Ascending aorta (tissue), 2 donors: ENCODE results near the gene CTAG1B. TPM values are rescaled to one million over a fixed set of nuclear protein-coding genes. Genes with fewer than 3 reads are reported as not detected.
A peak's percentile ranks its signal among the peaks of the same experiment; 100 is the strongest.

Experiments used
- DNase-seq, 2 donors: peaks; one replicate each; pipeline ENCODE4 v3.0.0-alpha.2; 2019; ENCODE audit warnings: low spot score in 2 of 2
- H3K27ac ChIP-seq, 2 donors: fragments of 200-600 bp; sonication (generic); one replicate each; pipeline ENCODE4 v1.5.1; 2016 to 2017; ENCODE audit warnings: mild to moderate bottlenecking in 1 of 2
- H3K27me3 ChIP-seq: fragments of 200-600 bp; sonication (generic); one replicate; pipeline ENCODE4 v1.5.1; 2017
- H3K36me3 ChIP-seq, 2 donors: fragments of 200-600 bp; sonication (generic); one replicate each; pipeline ENCODE4 v1.5.1; 2016
- H3K4me1 ChIP-seq, 2 donors: fragments of 200-600 bp; sonication (generic); one replicate each; pipeline ENCODE4 v1.5.1; 2016 to 2017; ENCODE audit warnings: mild to moderate bottlenecking in 1 of 2
- H3K4me3 ChIP-seq, 2 donors: fragments of 200-600 bp; sonication (generic); one replicate each; pipeline ENCODE4 v1.5.1; 2016 to 2017; ENCODE audit warnings: mild to moderate bottlenecking in 1 of 2
- H3K9me3 ChIP-seq, 2 donors: fragments of 200-600 bp; sonication (generic); one replicate each; pipeline ENCODE4 v1.5.1; 2016
- intact Hi-C: fragments of 100-400 bp; cut with DNase I; formaldehyde crosslinking; loops from one replicate; pipeline ENCODE4 v1.15.1; 2023
- total RNA-seq: library from RNA; depleted of rRNA; stranded (reverse); fragments of >200 nt; gene quantifications from one replicate; pipeline ENCODE4 v1.1.0, GENCODE V29; 2016
- TF ChIP-seq, protein P1 (sequence below), 3 experiments: fragments of 200-600 bp in 2 of 3; fragments of 450-650 bp in 1 of 3; sonication (generic) in 2 of 3; IDR thresholded peaks; one replicate each; pipeline ENCODE4 v1.5.1; 2016 to 2019; ENCODE audit warnings: antibody characterized with exemption in 3 of 3, mild to moderate bottlenecking in 1 of 3, moderate library complexity in 1 of 3

Gene CTAG1B
- total RNA-seq, 1 donor from 2014 or later, result not detected

DNA sequence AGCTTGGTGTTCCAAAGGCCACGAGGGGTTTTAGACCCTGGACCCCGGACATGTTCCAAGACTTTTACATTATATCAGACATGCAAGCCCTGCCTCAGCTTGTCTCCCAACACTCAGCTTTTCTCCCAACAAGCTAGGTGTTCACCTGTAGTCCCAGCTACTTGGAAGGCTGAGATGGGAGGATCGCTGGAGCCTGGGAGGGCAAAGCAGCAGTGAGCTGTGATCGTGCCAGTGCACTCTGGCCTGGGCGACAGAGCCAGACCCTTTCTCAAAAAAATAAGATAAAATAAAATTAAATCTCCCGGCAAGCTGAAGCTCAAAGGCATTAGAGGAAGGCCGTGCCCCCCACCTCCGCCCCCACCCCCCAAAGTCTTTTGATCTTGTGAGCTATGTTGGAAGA, 20.4 kb downstream of the CTAG1B start:
- DNase-seq, result peak in 1 of 2 donors; percentile 24
- TF ChIP-seq, protein P1, sequence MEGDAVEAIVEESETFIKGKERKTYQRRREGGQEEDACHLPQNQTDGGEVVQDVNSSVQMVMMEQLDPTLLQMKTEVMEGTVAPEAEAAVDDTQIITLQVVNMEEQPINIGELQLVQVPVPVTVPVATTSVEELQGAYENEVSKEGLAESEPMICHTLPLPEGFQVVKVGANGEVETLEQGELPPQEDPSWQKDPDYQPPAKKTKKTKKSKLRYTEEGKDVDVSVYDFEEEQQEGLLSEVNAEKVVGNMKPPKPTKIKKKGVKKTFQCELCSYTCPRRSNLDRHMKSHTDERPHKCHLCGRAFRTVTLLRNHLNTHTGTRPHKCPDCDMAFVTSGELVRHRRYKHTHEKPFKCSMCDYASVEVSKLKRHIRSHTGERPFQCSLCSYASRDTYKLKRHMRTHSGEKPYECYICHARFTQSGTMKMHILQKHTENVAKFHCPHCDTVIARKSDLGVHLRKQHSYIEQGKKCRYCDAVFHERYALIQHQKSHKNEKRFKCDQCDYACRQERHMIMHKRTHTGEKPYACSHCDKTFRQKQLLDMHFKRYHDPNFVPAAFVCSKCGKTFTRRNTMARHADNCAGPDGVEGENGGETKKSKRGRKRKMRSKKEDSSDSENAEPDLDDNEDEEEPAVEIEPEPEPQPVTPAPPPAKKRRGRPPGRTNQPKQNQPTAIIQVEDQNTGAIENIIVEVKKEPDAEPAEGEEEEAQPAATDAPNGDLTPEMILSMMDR (IDR thresholded peaks at IDR 0.05), result no peak
- intact Hi-C loops, result no loop called here

DNA sequence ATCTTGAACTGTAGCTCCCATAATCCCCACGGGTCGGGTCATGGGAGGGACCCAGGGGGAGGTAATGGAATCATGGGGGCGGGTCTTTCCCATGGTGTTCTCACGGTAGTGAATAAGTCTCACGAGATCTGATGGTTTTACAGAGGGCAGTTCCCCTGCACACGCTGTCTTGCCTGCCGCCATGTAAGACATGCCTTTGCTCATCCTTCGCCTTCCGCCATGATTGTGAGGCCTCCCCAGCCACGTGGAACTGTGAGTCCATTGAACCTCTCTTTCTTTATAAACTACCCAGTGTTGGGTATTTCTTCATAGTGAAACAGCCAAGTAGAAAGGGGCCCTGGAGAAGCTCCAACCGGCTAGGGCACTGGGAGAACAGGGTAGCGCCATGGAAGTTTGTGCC, 21.9 kb downstream of the CTAG1B start:
- H3K9me3 ChIP-seq, result no peaks in the 10 kb centered on the region
- no peaks in the 10 kb centered on the region for H3K4me1 ChIP-seq
- peak in 1 of 2 donors; percentile 31 for DNase-seq

More for the DNA sequence above, 20.4 kb downstream of the CTAG1B start:
- Histone ChIP-seq H3K27ac (no peak overlapping the region), H3K36me3 (no peaks in the 10 kb centered on the region), H3K27me3 (no peaks in the 10 kb centered on the region), H3K4me1 (no peaks in the 10 kb centered on the region), H3K4me3 (no peak overlapping the region), H3K9me3 (no peaks in the 10 kb centered on the region)

DNA sequence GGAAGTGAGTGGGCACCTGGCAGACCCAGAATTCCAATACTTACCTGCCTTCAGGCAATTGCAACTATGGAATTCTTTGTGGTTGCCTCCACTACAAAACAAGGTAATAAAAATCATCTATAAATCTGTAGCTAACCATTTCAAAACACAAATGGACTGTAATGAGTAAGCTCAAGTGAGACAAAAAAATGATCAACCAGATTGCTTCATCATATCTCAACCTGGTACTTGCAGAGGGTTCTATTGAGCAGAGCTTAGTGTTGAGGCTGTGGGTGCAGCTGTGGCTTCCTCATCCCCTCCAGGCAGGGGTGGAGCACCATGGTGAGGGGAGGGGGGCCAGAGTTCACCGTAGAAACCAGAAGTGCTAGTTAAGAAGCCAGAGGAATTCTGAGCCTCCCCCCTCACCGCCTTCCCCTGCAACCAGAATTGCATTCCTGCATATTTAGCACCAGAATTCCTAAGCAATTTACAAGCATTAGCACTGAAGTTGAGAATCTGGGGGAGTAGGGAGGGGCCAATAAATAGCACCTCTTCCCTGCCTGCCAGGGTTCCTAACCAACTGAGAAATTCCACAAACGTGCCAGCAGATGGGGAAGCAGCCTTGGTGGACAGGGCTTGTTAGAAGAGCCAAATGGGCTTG, 22.7 kb downstream of the CTAG1B start:
- Histone ChIP-seq H3K27ac (no peak overlapping the region), H3K27me3 (no peaks in the 10 kb centered on the region), H3K4me3 (no peak overlapping the region), H3K9me3 (no peaks in the 10 kb centered on the region), H3K4me1 (no peaks in the 10 kb centered on the region), H3K36me3 (no peaks in the 10 kb centered on the region)
- intact Hi-C loops, result no loop called here
- TF ChIP-seq, protein P1 (IDR thresholded peaks at IDR 0.05), result no peak
- DNase-seq, result peak in 1 of 2 donors; percentile 62

More for the DNA sequence above, 21.9 kb downstream of the CTAG1B start:
- Histone ChIP-seq H3K27me3 (no peaks in the 10 kb centered on the region), H3K27ac (no peak overlapping the region), H3K36me3 (no peaks in the 10 kb centered on the region), H3K4me3 (no peak overlapping the region)
- TF ChIP-seq, protein P1 (IDR thresholded peaks at IDR 0.05), result no peak
- intact Hi-C loops, result no loop called here

DNA sequence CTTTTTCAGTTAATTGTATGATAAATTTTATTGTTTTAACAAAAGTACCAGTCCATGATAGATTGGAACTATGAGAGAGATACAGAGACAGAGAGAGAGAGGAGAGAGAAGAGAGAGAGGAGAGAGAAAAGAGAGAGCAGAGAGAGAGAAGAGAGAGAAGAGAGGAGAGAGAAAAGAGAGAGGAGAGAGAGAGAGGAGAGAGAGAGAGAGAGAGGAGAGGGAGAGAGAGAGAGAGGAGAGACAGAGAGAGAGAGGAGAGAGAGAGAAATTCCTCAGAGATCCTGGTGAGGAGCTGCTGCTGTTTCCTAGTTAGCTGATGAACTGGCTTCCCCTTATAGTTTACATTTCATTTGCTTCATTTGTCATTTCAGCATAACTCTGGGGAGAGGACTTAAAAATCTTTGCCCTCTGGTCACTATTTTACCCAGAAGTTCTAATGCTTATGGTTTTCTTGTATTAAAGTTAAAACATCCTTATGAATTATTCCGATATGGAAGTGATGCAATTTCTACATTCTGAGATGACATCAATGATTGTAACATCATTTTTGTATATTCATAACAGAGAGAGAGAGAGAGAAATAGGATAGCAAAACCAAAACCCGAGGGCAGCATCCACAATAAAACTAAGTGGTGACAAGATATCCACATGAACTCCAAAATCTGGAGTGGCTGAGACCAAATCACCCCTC, 23.4 kb downstream of the CTAG1B start:
- intact Hi-C loops, result no loop called here
- H3K27me3 ChIP-seq, result no peaks in the 10 kb centered on the region
- no peaks in the 10 kb centered on the region for H3K4me1 ChIP-seq
- TF ChIP-seq, protein P1 (IDR thresholded peaks at IDR 0.05), result no peak
- H3K4me3 ChIP-seq, result no peak overlapping the region
- no peaks in the 10 kb centered on the region for H3K9me3 ChIP-seq
- H3K36me3 ChIP-seq, result no peaks in the 10 kb centered on the region
- no peak for DNase-seq
- H3K27ac ChIP-seq, result no peak overlapping the region

DNA sequence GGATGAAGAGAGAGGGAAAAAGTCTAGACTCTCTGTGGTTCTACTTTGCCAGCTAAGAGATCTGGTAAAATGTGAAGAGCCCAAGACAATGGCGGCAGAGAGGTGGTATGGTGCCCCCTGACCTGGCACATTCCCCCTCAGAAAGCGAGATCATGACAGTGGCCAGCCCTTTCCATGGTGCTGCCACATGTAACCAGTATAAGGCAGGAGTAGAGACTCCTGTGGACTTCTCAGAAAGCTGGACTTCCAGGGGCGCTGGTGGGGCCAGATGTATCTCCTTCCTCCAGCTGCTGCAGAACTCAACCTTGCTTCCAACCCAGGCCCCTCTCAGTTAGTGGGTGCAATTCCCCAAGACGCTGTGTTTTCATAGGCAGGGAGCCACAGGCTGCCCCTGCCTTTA, 24.6 kb downstream of the CTAG1B start:
- Histone ChIP-seq H3K27me3 (no peaks in the 10 kb centered on the region), H3K9me3 (no peaks in the 10 kb centered on the region), H3K36me3 (no peaks in the 10 kb centered on the region), H3K4me3 (no peak overlapping the region), H3K4me1 (no peaks in the 10 kb centered on the region), H3K27ac (no peak overlapping the region)
- DNase-seq, result peak in 1 of 2 donors; percentile 52
- TF ChIP-seq, protein P1 (IDR thresholded peaks at IDR 0.05), result no peak
- intact Hi-C loops, result no loop called here
